ENCODE data around the gene PCP4.

- TF ChIP-seq CTCF (IDR thresholded peaks at IDR 0.05): no peak
- no peak for TF ChIP-seq REST (IDR thresholded peaks at IDR 0.05; ENCODE audit: insufficient read depth in 1 of 2, low read depth in 2 of 2, low read length in 1 of 2)
- TF ChIP-seq SIN3A (IDR thresholded peaks at IDR 0.05; ENCODE audit: borderline replicate concordance, insufficient read depth, low read depth, low read length): no peak
- no peak for TF ChIP-seq TCF7L2 (IDR thresholded peaks at IDR 0.05; ENCODE audit: low read depth, low read length)
Measured at GRCh38 chr21:39874206-39874605, 7.0 kb downstream of the PCP4 start.
